Measurements from ENCODE around the gene CD209.

Gene CD209

DNA sequence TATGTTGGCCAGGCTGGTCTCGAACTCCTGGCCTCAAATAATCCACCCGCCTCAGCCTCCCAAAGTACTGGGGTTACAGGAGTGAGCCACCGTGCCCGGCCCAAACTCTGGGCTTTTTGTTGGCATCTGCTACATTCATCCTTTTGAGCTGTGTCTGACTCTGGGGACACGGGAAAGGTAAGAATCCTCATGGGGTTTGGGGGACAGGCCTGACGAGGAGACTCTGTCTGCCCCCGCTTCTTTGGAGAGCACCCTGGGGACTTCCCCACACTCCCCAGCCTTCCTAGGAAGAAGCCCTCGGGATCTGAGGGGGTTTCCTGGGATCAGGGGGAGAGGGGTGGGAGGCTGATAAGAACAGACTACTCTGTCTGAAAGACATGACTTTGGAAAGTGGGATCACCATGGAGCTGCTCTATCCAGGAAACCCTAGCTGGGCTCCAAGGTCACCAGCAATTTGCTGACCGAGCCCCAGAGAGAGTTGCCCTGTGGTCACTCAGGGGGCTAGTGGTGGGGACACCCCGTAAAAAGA, 37.3 kb downstream of the CD209 start:
- H3K9me3 Mint-ChIP-seq = no peaks in the 10 kb centered on the region
- H3K4me1 Mint-ChIP-seq = peaks cover 49% of the 10 kb centered on the region
- no peaks in the 10 kb centered on the region for H3K36me3 Mint-ChIP-seq
- no peaks in the 10 kb centered on the region for H3K27me3 Mint-ChIP-seq
- no peak overlapping the region for H3K4me3 Mint-ChIP-seq
- H3K27ac Mint-ChIP-seq = no peak overlapping the region

DNA sequence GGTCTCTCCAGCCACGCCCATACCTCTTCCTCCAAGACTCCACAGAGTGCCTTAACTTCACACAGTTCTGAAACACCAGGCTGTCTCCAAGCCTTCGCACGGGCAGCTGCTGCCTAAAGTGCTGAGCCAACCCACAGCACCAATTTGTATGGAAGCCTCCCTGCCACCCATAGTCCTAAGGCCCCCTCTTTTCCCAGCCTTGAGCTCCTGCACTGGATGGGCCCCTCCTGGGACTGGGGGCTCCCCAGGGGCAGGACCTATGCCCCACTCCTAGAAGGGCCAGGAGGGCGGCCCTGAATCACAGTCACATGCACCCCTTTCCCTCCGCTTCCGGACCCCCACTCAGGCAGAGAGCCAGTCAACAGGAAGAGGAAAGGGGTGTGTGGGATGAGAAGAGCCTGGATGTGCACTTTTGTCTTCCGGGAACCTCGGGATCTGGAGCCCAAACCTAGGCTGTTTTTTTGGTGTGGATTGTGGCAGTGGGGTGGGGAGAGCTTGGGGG, 40.3 kb downstream of the CD209 start:
- Mint-ChIP-seq H3K27ac (peak overlapping the region; percentile 61), H3K4me3 (peak overlapping the region; percentile 81), H3K4me1 (peaks cover 65% of the 10 kb centered on the region), H3K27me3 (no peaks in the 10 kb centered on the region), H3K9me3 (no peaks in the 10 kb centered on the region), H3K36me3 (no peaks in the 10 kb centered on the region)

DNA sequence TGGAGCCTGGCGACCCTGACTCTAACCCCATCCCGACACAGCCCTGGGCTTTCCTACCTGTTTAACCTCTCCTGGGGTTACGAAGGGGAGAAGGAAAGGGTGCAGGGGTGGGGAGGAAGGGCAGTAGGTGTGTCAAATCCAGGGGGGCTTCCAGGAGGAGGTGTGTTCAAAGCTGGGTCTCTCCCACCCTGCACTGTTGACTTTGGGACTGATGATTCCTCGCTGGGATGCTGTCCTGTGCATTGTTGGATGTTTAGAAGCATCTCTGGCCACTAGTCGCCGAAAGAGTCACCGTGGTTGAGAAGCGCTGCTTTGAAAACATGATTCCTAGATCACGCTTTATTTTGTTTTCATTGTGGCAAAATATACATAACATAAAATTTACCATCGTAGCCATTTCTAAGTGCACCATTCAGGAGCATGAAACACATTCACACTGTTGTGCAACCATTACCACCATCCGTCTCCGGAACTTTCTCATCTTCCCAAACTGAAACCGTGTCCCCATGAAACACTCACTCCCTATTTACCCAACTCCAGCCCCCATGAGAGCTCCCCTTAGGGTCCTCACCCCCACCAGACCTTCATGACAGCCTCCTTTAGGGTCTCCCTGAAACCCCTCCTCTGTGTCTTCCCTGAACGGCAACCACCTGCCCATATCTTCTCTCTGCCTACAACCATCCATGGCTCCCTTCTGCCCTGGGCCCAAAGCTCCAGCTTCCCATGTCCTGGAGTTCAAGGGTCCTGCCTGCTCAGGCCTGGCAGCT, 41.0 kb downstream of the CD209 start:
- Mint-ChIP-seq H3K4me3 (peak overlapping the region; percentile 81), H3K4me1 (peaks cover 67% of the 10 kb centered on the region), H3K9me3 (no peaks in the 10 kb centered on the region), H3K27ac (peak overlapping the region; percentile 86), H3K27me3 (no peaks in the 10 kb centered on the region), H3K36me3 (no peaks in the 10 kb centered on the region)

DNA sequence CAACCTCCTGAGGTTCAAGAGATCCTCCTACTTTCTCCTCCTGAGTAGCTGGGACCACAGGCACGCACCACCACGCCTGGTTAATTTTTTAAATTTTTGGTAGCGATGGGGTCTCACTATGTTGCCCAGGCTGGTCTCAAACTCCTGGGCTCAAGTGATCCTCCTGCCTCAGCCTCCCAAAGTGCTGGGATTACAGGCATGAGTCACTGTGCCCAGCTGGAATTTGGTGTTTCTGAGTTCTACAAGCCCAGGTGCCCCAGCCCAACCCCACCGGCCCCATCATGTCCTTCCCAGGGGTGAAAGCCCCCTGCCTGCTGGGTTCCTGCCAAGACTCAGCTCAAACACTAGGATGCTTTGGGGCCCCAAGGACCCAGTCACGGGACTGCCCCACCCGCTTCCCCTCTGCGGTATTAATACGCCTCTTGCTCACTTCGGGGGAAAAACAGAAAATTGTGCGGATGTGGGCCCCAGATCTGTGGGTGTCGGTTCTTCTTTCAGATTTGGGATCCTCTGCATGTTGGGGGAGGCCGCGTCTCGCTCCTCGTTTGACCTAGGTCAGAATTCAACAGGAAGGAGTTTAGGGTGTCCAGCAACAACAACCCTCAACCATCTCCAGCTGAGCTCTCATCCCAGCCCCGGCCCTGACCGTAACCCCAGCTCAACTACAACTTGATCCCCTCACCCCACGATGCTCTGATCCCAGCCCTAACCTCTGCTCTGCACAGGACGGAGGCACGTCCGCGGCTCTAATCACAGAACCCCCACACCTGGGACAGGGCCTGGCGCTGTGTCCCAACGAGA, 41.7 kb downstream of the CD209 start:
- H3K9me3 Mint-ChIP-seq = no peaks in the 10 kb centered on the region
- H3K27ac Mint-ChIP-seq = peak overlapping the region; percentile 86
- H3K4me1 Mint-ChIP-seq = peaks cover 64% of the 10 kb centered on the region
- no peaks in the 10 kb centered on the region for H3K27me3 Mint-ChIP-seq
- H3K36me3 Mint-ChIP-seq = no peaks in the 10 kb centered on the region
- peak overlapping the region; percentile 81 for H3K4me3 Mint-ChIP-seq

DNA sequence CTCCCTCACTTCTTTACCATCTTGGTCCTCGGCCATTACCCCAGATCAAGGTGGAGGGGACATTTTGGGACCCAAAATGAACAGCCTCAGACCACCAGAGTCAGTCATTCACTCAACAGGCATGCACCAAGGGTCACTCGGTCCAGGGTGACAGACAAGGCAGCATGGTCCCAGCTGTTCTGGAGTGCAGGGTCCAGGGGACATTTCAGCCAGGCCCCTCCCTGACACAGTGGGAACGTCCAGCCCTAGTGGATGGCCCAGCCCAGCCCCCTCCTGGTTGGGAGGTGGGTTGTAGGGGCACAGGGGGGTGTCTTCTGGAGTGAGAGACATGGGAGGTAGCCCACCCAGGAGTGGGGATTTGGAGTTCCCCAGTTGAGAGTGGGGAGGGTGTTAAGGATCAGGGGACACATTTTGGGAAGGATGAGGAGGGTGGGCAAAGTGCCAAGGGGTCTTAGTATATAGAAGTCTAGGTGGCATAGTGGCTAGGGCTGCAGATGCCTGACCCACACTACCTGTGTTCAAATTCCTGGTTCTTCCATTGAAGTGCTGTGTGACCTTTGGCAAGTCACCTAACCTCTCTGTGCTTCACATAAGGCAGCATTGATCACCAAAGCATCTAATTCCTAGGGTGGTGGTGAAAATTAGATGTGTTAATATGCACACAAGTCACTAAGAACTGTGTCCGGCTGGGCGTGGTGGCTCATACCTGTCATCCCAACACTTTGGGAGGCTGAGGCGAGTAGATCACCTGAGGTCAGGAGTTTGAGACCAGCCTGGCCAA, 42.9 kb downstream of the CD209 start:
- no peaks in the 10 kb centered on the region for H3K27me3 Mint-ChIP-seq
- peak overlapping the region; percentile 59 for H3K27ac Mint-ChIP-seq
- no peak overlapping the region for H3K4me3 Mint-ChIP-seq
- peaks cover 64% of the 10 kb centered on the region for H3K4me1 Mint-ChIP-seq
- H3K9me3 Mint-ChIP-seq = no peaks in the 10 kb centered on the region
- H3K36me3 Mint-ChIP-seq = no peaks in the 10 kb centered on the region

DNA sequence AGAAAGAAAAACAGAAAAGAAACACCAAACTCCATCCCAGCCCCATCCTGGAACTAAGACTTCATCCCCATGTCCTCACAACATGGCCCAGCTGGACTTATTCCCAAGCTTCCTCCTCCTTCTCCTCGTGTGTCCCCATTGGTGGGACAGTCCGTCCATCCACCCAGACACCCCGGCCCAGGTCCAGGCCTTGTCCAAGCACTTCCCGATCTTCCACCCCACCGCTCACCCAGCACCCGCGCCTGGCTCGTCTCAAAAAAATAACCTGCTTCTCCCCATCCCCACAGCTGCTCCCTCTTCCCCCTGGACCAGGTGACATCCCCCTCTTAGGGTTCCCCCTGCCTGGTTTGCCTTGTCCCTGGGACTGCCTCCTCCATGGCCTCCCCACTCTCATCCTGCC, 44.0 kb downstream of the CD209 start:
- H3K4me3 Mint-ChIP-seq = no peak overlapping the region
- no peaks in the 10 kb centered on the region for H3K36me3 Mint-ChIP-seq
- H3K9me3 Mint-ChIP-seq = no peaks in the 10 kb centered on the region
- no peak overlapping the region for H3K27ac Mint-ChIP-seq
- peaks cover 63% of the 10 kb centered on the region for H3K4me1 Mint-ChIP-seq
- H3K27me3 Mint-ChIP-seq = no peaks in the 10 kb centered on the region

DNA sequence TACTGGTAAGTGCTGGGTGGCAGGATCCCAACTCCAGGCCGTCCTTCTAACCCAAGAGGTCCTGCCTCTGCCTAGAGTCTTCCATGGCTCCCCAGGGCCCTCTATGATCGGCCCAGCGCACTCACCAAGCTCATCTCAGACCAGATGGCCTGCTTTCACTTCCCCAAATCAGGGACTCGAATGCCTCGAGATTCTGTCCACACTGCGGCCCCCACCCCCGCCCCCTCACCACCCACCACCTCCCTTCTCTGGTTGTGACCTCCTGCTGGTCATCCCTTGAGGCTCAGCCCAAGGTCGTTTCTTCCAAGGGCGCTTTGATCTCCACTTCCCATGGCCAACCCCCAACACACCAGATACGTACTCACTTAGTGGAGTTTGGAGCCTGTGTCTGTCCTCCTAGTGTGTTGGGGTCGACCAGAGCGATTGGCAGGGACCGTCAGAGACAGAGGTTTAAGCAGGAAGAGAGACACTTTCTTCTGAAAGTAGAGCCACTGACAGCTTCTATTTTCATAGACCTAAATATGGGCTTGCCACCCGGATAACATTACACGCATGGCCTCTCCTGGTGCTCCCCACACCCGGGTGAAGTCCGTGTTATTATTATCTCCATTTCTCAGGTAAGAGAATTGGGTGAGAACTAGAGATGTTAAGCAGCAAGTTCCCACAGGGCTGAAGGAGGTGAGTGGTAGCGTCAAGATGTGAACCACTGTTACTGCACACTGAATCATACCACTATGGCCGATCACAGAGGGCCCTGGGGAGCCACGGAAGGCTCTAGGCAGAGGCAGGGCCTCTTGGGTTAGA, 45.5 kb downstream of the CD209 start, which contains the start of gene FCER2:
Gene FCER2, minus strand, starts transcription at position 478 of the 804 bp plus-strand sequence. CDS start 2,371 bp downstream, outside the sequence.
- H3K27ac Mint-ChIP-seq = peak within 1 kb of the TSS; percentile 52
- H3K4me1 Mint-ChIP-seq = peaks cover 58% of the 10 kb centered on the region
- H3K36me3 Mint-ChIP-seq = no peaks in the 10 kb centered on the region
- H3K9me3 Mint-ChIP-seq = no peaks in the 10 kb centered on the region
- H3K4me3 Mint-ChIP-seq = no peak within 1 kb of the TSS
- H3K27me3 Mint-ChIP-seq = no peaks in the 10 kb centered on the region

DNA sequence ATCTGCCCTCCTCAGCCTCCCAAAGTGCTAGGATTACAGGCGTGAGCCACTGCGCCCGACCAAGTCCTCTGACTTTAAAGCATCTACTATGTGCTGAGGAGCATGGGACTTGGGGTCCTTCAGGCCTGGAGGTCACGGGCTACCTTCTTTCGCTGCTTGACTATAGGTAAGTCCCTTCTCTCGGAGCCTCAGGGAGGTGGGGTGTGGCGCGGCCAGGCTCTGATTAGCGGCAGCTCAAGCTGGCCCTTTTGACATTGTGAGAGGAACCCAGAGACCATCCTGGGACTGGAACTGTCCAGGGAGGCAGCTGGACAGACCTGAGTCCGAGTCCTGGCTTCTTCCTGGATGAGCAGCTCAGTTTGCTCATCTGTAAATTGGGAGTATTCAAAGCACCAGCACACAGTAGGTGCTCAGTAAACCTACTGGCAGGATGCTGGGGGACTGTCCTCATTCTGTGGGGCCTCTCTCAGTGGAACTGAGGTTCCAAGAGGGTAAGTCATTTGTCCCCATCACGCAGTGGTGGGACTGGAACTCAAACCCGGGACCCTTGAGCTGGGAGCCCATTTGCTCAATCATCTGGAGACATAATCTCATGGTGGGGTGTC, 46.2 kb downstream of the CD209 start:
- H3K4me1 Mint-ChIP-seq = peaks cover 51% of the 10 kb centered on the region
- no peak overlapping the region for H3K4me3 Mint-ChIP-seq
- H3K36me3 Mint-ChIP-seq = no peaks in the 10 kb centered on the region
- no peaks in the 10 kb centered on the region for H3K27me3 Mint-ChIP-seq
- no peaks in the 10 kb centered on the region for H3K9me3 Mint-ChIP-seq
- H3K27ac Mint-ChIP-seq = no peak overlapping the region

DNA sequence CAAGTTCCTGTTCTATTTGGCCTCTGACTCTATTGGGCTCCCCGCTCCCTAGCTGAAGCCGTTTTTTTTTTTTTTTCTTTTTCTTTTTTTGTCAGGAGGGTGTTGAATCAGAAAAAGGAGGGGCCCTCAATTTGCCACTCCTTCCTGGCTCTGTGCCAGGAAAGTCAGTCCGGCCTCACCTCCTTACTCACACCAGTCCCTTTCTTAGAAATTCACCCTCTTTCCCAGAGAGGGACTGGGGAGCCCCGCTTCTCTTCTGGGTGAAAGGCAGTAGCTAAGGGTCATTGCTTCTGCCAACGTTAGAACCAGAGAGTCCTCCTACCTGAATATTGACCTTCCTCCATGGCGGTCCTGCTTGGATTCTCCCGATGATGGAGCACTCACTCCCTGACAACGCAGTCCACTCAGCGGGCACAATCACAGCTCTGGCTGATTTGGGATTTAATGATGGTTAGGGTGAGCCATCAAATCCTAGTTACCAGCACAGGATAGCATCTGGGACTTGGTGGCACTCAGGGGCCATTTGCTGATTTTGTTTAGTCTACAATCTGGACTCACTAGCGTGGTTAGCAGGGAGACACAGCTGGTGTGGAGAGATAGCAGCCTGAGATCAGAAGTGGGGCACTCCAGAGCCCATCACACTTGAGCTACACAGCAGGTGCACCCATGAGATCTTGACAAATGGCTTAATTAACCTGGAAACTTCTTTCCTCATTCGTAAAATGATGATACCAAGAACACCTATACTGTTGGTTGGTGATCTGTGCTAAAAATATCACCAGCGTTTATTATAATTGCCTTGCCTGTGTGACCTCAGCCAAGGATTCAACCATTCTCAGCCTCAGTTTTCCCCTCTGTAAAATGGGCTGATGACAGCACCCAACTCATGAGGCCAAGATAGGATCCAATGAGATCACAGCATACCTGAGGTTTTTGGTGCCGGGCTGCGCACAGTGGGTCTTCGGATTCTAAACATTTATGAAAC, 47.6 kb downstream of the CD209 start:
- no peaks in the 10 kb centered on the region for H3K9me3 Mint-ChIP-seq
- H3K36me3 Mint-ChIP-seq = no peaks in the 10 kb centered on the region
- peaks cover 36% of the 10 kb centered on the region for H3K4me1 Mint-ChIP-seq
- no peak overlapping the region for H3K4me3 Mint-ChIP-seq
- H3K27ac Mint-ChIP-seq = peak overlapping the region; percentile 31
- H3K27me3 Mint-ChIP-seq = no peaks in the 10 kb centered on the region

DNA sequence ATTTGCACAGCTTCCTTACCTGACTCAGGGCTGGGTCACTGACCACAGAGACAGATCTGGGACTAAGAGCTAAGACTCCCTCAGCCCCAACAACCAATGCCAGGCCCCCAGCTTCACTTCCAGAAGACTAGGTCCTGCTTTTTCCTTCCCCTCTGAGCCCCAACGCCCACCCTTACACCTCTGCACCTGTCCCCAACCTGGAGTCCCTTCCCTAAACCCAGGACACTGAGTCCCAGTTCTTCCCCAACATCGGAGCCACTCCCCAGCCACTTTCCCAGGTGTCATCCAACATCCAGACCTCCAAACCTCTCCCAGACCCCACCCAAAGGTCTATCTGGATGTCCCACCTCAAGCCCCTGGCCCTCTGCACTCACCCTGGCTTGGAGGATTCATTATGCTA, 48.3 kb downstream of the CD209 start:
- no peaks in the 10 kb centered on the region for H3K27me3 Mint-ChIP-seq
- peak overlapping the region; percentile 31 for H3K27ac Mint-ChIP-seq
- no peaks in the 10 kb centered on the region for H3K36me3 Mint-ChIP-seq
- H3K4me1 Mint-ChIP-seq = peaks cover 29% of the 10 kb centered on the region
- no peaks in the 10 kb centered on the region for H3K9me3 Mint-ChIP-seq
- no peak overlapping the region for H3K4me3 Mint-ChIP-seq

DNA sequence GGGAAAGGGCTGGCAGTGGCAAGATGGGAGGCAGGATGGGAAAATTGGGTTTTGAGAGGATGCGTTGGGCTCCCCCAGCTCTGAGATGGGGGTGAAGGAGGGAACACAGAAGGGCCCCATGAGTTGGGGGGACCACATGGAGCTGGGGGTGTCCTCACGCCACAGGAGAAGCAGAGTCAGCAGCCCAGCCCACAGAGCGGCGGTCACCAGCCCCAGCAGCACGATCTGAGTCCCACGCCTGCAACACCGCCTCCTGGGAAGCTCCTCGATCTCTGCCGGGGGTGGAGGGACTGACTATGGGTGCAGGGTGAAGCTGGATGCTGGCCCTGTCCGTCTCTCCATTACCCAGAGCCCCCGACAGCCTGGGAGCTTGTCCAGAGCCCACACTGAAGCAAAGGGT, 48.8 kb downstream of the CD209 start:
- H3K4me1 Mint-ChIP-seq = peaks cover 25% of the 10 kb centered on the region
- no peak overlapping the region for H3K4me3 Mint-ChIP-seq
- no peaks in the 10 kb centered on the region for H3K36me3 Mint-ChIP-seq
- H3K9me3 Mint-ChIP-seq = no peaks in the 10 kb centered on the region
- H3K27ac Mint-ChIP-seq = no peak overlapping the region
- H3K27me3 Mint-ChIP-seq = no peaks in the 10 kb centered on the region

DNA sequence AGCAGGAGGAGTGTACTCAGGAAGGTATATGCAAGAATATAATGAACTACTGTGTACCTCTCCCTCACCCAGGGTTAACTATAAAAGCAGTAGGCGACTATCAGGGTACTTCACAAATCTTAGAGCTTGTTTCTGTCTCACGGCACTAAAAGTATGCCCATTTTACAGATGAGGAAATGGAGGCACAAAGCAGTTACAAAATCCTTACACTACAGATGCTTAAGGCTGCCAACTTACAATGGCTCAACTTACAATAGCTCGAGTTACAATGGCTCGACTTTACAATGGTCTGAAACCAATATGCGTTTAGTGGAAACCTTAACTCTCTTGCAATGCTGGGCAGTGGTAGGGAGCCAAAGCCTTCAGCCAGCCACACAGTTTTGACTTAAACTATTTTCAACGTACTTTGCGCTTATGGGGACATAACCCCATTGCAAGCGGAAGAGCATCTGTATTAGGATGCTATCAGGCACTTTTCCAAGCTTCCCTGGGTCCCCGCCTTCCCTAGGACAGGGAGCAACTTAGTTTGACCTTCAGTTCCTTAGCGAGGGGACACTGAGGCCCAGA, 49.5 kb downstream of the CD209 start:
- H3K27ac Mint-ChIP-seq = no peak overlapping the region

DNA sequence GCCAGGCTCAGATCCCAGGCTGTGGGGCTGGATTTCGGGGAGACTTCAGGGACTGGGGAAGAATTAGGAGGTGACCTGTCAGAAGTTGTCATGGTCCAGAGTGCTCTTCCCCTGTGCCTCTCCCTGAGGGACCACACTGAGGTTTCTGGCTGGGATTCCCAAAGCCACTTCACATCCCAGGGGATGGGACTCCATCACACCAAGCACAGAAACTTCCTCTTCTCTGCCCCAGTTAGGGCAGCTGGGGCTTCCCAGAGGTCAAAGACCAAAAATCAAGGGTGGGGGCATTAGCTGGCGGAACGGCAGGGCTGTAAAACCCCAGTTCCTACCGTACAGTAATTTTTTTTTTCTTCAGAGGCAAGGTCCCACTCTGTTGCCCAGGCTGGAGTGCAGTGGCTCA, 52.8 kb downstream of the CD209 start:
- Mint-ChIP-seq H3K9me3 (no peaks in the 10 kb centered on the region), H3K4me3 (no peak overlapping the region), H3K4me1 (peaks cover 8% of the 10 kb centered on the region), H3K27me3 (no peaks in the 10 kb centered on the region), H3K36me3 (no peaks in the 10 kb centered on the region), H3K27ac (no peak overlapping the region)

More for the DNA sequence above, 49.5 kb downstream of the CD209 start:
- Mint-ChIP-seq H3K4me1 (peaks cover 21% of the 10 kb centered on the region), H3K36me3 (no peaks in the 10 kb centered on the region), H3K27me3 (no peaks in the 10 kb centered on the region), H3K4me3 (no peak overlapping the region), H3K9me3 (no peaks in the 10 kb centered on the region)

Data from activated naive CD4-positive, alpha-beta T cell treated with anti-CD3 and anti-CD28 coated beads, Interleukin-2, amount 50 U/mL, for 24 hours (primary cell).